Measurements from ENCODE around the gene PDCD2L. TPM values are rescaled to one million over a fixed set of nuclear protein-coding genes. Genes with fewer than 3 reads are reported as not detected.

PDCD2L gene
- total RNA-seq, 1 experiment from 2014 or later: 43.4 TPM

DNA sequence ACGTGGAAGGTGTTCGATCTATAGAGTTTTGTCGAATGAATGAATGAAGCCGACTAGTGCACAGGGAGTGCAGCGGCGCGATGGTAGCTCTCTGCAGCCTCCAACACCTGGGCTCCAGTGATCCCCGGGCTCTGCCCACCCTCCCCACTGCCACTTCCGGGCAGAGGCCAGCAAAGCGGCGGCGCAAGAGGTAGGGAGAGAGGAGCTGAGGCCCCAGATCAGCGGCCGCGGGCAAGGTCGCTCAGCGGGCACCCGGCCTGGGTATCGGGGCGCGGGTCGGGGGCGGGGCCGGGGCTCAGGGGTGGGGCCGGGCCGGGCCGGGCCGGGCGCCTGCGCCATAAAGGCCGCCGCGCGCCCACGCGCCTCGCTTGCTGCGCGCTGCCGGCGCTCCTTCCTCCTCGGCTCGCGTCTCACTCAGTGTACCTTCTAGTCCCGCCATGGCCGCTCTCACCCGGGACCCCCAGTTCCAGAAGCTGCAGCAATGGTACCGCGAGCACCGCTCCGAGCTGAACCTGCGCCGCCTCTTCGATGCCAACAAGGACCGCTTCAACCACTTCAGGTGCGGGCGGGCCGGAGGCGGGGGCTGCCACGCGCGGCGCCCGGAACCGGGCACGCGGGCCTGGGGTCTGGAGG, 39.3 kb upstream of the PDCD2L start, which contains the start of gene GPI:
Gene GPI (plus strand): TSS at position 367 of the 633 bp plus-strand sequence. CDS start 71 bp downstream, at position 438.
- Mint-ChIP-seq H3K27ac (peak within 1 kb of the TSS; percentile 97), H3K36me3 (peaks cover 33% of the 10 kb centered on the region), H3K27me3 (ENCODE audit: low read depth) (no peaks in the 10 kb centered on the region), H3K4me3 (peak within 1 kb of the TSS; percentile 98), H3K4me1 (peaks cover 40% of the 10 kb centered on the region), H3K9me3 (no peaks in the 10 kb centered on the region)
- ChIA-PET CTCF (interaction anchor here (0.6 to 1.1 kb wide), 2 partner anchors 422 to 570 kb away, joined by 3 to 6 read pairs; no protein-coding TSS in a partner anchor), POLR2A (interaction anchor here (0.8 to 1.1 kb wide), 2 partner anchors 10 to 62 kb away, joined by 3 to 4 read pairs; no protein-coding TSS in a partner anchor)
- TF ChIP-seq SP1 (CRISPR knock-in tag; conservative IDR thresholded peaks at IDR 0.05): peak; percentile 43; the same call in 1 of the 2 replicates
- no peak for TF ChIP-seq NR3C1 (CRISPR knock-in tag; conservative IDR thresholded peaks at IDR 0.05; ENCODE audit: low read depth)
- TF ChIP-seq TP53 (CRISPR knock-in tag; IDR thresholded peaks at IDR 0.05): peak; percentile 48; the same call in 1 of the 2 replicates
- TF ChIP-seq, protein P1, sequence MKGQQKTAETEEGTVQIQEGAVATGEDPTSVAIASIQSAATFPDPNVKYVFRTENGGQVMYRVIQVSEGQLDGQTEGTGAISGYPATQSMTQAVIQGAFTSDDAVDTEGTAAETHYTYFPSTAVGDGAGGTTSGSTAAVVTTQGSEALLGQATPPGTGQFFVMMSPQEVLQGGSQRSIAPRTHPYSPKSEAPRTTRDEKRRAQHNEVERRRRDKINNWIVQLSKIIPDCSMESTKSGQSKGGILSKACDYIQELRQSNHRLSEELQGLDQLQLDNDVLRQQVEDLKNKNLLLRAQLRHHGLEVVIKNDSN (CRISPR knock-in tag; IDR thresholded peaks at IDR 0.05): no peak
- TF ChIP-seq TEAD1 (CRISPR knock-in tag; IDR thresholded peaks at IDR 0.05): 0 out of 2 replicates have a peak, but pooled peaks have one; percentile 36
- TF ChIP-seq CBFB (CRISPR knock-in tag; IDR thresholded peaks at IDR 0.05; ENCODE audit: low read depth): no peak
- no peak for TF ChIP-seq TEAD4 (CRISPR knock-in tag; IDR thresholded peaks at IDR 0.05)
- TF ChIP-seq ZNF232 (CRISPR knock-in tag; IDR thresholded peaks at IDR 0.05): 0 out of 2 replicates have a peak, but pooled peaks have one; percentile 24
- peak; percentile 65; the same call in 1 of the 2 replicates for TF ChIP-seq MAX (CRISPR knock-in tag; IDR thresholded peaks at IDR 0.05)
- TF ChIP-seq SMAD3 (CRISPR knock-in tag; IDR thresholded peaks at IDR 0.05; ENCODE audit: borderline replicate concordance): no peak
- no peak for TF ChIP-seq ATF1 (CRISPR knock-in tag; IDR thresholded peaks at IDR 0.05)
- peak; percentile 84 for ATAC-seq
- peak; percentile 69 for DNase-seq (ENCODE audit: low spot score)

DNA sequence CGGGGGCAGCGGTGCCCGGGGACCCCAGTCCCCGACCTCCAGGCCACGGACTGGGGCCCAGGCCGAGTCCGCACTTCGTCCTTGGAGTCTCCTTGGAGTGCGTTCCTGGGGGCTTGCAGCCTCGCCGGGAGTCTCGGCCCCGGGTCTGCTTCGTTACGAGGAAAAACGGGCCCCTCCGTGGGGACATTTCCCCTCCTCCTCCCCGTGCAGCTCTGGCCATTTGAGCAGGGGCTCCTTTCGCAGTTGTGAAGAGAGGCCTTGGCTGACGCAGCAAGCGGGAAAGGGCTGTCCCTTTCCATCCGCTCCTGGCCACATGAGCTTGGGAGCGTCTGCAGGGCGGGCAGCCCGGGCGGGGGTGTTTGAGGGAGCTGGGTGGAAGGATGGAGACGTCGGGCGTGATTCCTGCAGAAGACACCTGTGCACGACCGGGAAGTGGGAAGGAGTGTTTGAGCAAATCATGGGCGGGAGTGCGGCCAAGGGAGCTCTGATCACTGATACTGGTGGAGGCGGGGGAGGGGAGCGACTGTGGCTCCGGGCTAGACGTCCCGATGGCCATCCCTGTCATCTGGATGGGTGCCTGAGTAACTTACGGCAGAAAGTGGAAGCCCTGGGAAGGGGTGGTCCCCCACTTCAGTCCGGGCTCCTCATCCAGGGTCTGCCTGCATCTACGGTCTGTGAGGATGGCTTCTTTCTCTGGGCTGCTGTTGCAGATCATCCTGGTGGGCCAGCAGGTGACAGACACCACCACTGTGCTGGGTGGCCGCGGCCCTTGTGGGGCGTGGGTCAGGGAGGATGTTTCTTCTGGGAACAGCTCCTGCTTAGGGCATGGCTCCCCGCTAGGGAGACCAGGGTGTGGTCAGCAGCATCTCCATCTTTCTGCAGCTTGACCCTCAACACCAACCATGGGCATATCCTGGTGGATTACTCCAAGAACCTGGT, 38.5 kb upstream of the PDCD2L start:
- CTCF ChIA-PET: interaction anchor here (1.1 to 1.2 kb wide), 2 partner anchors 473 to 571 kb away, joined by 3 read pairs; no protein-coding TSS in a partner anchor
- TF ChIP-seq, protein P2, sequence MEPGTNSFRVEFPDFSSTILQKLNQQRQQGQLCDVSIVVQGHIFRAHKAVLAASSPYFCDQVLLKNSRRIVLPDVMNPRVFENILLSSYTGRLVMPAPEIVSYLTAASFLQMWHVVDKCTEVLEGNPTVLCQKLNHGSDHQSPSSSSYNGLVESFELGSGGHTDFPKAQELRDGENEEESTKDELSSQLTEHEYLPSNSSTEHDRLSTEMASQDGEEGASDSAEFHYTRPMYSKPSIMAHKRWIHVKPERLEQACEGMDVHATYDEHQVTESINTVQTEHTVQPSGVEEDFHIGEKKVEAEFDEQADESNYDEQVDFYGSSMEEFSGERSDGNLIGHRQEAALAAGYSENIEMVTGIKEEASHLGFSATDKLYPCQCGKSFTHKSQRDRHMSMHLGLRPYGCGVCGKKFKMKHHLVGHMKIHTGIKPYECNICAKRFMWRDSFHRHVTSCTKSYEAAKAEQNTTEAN (CRISPR knock-in tag; IDR thresholded peaks at IDR 0.05): 0 out of 2 replicates have a peak, but pooled peaks have one; percentile 28
- TF ChIP-seq ESRRA (CRISPR knock-in tag; IDR thresholded peaks at IDR 0.05; ENCODE audit: borderline replicate concordance) (peak; percentile 80; the same call in 1 of the 2 replicates), AR (CRISPR knock-in tag; IDR thresholded peaks at IDR 0.05) (no peak), RORB (CRISPR knock-in tag; IDR thresholded peaks at IDR 0.05) (no peak), NR3C1 (CRISPR knock-in tag; conservative IDR thresholded peaks at IDR 0.05; ENCODE audit: low read depth) (no peak), GRHL2 (CRISPR knock-in tag; IDR thresholded peaks at IDR 0.05; ENCODE audit: insufficient replicate concordance, severe bottlenecking) (no peak), TEAD1 (CRISPR knock-in tag; IDR thresholded peaks at IDR 0.05) (0 out of 2 replicates have a peak, but pooled peaks have one; percentile 7)
- TF ChIP-seq, protein P3, sequence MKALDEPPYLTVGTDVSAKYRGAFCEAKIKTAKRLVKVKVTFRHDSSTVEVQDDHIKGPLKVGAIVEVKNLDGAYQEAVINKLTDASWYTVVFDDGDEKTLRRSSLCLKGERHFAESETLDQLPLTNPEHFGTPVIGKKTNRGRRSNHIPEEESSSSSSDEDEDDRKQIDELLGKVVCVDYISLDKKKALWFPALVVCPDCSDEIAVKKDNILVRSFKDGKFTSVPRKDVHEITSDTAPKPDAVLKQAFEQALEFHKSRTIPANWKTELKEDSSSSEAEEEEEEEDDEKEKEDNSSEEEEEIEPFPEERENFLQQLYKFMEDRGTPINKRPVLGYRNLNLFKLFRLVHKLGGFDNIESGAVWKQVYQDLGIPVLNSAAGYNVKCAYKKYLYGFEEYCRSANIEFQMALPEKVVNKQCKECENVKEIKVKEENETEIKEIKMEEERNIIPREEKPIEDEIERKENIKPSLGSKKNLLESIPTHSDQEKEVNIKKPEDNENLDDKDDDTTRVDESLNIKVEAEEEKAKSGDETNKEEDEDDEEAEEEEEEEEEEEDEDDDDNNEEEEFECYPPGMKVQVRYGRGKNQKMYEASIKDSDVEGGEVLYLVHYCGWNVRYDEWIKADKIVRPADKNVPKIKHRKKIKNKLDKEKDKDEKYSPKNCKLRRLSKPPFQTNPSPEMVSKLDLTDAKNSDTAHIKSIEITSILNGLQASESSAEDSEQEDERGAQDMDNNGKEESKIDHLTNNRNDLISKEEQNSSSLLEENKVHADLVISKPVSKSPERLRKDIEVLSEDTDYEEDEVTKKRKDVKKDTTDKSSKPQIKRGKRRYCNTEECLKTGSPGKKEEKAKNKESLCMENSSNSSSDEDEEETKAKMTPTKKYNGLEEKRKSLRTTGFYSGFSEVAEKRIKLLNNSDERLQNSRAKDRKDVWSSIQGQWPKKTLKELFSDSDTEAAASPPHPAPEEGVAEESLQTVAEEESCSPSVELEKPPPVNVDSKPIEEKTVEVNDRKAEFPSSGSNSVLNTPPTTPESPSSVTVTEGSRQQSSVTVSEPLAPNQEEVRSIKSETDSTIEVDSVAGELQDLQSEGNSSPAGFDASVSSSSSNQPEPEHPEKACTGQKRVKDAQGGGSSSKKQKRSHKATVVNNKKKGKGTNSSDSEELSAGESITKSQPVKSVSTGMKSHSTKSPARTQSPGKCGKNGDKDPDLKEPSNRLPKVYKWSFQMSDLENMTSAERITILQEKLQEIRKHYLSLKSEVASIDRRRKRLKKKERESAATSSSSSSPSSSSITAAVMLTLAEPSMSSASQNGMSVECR (CRISPR knock-in tag; IDR thresholded peaks at IDR 0.05; ENCODE audit: borderline replicate concordance): peak; percentile 44; the same call in 1 of the 2 replicates
- TF ChIP-seq, protein P4, sequence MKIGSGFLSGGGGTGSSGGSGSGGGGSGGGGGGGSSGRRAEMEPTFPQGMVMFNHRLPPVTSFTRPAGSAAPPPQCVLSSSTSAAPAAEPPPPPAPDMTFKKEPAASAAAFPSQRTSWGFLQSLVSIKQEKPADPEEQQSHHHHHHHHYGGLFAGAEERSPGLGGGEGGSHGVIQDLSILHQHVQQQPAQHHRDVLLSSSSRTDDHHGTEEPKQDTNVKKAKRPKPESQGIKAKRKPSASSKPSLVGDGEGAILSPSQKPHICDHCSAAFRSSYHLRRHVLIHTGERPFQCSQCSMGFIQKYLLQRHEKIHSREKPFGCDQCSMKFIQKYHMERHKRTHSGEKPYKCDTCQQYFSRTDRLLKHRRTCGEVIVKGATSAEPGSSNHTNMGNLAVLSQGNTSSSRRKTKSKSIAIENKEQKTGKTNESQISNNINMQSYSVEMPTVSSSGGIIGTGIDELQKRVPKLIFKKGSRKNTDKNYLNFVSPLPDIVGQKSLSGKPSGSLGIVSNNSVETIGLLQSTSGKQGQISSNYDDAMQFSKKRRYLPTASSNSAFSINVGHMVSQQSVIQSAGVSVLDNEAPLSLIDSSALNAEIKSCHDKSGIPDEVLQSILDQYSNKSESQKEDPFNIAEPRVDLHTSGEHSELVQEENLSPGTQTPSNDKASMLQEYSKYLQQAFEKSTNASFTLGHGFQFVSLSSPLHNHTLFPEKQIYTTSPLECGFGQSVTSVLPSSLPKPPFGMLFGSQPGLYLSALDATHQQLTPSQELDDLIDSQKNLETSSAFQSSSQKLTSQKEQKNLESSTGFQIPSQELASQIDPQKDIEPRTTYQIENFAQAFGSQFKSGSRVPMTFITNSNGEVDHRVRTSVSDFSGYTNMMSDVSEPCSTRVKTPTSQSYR (CRISPR knock-in tag; IDR thresholded peaks at IDR 0.05): no peak

More for the DNA sequence above, 38.5 kb upstream of the PDCD2L start:
- Mint-ChIP-seq H3K4me3 (peak overlapping the region; percentile 98), H3K27me3 (ENCODE audit: low read depth) (no peaks in the 10 kb centered on the region), H3K36me3 (peaks cover 41% of the 10 kb centered on the region), H3K9me3 (no peaks in the 10 kb centered on the region), H3K4me1 (peaks cover 35% of the 10 kb centered on the region), H3K27ac (peak overlapping the region; percentile 84)
- POLR2A ChIA-PET: interaction anchor here (0.6 to 1.1 kb wide), 3 partner anchors 10 to 231 kb away, joined by 3 to 4 read pairs (median 3); no protein-coding TSS in a partner anchor
- peak; percentile 29 for DNase-seq (ENCODE audit: low spot score)
- peak; percentile 6; the same call in 1 of the 2 replicates for ATAC-seq

Data from WTC11 (cell line).